ENCODE results near the gene BAX.

GRCh38 chr19:48922548-48923490 lies 31.9 kb upstream of the BAX start:
- TF ChIP-seq, protein P1, sequence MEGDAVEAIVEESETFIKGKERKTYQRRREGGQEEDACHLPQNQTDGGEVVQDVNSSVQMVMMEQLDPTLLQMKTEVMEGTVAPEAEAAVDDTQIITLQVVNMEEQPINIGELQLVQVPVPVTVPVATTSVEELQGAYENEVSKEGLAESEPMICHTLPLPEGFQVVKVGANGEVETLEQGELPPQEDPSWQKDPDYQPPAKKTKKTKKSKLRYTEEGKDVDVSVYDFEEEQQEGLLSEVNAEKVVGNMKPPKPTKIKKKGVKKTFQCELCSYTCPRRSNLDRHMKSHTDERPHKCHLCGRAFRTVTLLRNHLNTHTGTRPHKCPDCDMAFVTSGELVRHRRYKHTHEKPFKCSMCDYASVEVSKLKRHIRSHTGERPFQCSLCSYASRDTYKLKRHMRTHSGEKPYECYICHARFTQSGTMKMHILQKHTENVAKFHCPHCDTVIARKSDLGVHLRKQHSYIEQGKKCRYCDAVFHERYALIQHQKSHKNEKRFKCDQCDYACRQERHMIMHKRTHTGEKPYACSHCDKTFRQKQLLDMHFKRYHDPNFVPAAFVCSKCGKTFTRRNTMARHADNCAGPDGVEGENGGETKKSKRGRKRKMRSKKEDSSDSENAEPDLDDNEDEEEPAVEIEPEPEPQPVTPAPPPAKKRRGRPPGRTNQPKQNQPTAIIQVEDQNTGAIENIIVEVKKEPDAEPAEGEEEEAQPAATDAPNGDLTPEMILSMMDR (IDR thresholded peaks at IDR 0.05) = no peak
- no peak for TF ChIP-seq POLR2A (IDR thresholded peaks at IDR 0.05)
